ENCODE data around the gene TBC1D2.
"Not testable (repeated sequence)": the region's sequence is repeated elsewhere in the genome, so short reads cannot be mapped to it uniquely, and the experiment has no call there.

The TBC1D2 gene

DNA sequence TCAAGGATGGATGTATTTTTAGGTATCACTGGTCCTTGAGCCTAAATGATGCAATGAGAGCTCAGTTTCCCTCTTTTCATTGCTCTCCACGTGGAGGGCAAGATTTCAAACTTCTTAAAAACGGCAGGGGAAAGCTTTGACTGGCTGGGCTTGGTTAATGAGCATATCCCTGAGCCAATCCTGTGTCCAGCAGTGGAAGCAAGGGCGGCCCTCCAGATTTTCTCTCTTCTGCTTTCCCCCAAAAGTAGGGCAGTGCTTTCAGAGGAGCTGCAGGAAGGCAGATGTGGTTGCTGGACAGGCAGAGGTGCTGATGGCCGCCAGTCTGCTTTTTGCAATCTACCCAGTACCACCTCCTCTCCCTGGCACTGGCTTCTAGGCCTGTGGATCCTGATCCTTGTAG, 30.0 kb upstream of the TBC1D2 start:
- DNase-seq (ENCODE audit: extremely low read depth, low read depth), result no peak
- no peak overlapping the region for H3K4me3 ChIP-seq (replicated peaks; ENCODE audit: low read depth, low read length)
- TF ChIP-seq, protein P1, sequence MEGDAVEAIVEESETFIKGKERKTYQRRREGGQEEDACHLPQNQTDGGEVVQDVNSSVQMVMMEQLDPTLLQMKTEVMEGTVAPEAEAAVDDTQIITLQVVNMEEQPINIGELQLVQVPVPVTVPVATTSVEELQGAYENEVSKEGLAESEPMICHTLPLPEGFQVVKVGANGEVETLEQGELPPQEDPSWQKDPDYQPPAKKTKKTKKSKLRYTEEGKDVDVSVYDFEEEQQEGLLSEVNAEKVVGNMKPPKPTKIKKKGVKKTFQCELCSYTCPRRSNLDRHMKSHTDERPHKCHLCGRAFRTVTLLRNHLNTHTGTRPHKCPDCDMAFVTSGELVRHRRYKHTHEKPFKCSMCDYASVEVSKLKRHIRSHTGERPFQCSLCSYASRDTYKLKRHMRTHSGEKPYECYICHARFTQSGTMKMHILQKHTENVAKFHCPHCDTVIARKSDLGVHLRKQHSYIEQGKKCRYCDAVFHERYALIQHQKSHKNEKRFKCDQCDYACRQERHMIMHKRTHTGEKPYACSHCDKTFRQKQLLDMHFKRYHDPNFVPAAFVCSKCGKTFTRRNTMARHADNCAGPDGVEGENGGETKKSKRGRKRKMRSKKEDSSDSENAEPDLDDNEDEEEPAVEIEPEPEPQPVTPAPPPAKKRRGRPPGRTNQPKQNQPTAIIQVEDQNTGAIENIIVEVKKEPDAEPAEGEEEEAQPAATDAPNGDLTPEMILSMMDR (IDR thresholded peaks at IDR 0.05; ENCODE audit: low read depth, low read length, missing control alignments), result no peak

DNA sequence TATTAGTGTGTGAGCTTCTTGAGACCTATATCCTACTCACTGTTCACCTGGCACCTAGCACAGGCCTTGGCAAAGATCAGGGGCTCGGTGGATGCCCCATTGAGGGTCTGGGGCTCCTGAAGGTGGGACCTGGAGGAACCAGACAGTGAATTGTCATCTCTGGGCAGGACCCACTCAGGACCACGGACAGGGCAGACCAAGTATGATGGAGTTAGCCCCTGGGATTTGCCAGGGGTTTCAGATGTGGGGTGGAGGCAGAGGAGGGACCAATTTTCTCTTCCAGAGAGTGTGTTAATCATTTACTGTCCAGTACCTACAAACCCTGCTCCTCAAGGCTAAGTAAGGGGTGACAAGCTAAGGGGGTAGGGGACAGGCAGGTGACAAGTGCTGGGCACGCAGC, 29.3 kb upstream of the TBC1D2 start:
- DNase-seq (ENCODE audit: extremely low read depth, low read depth), result no peak
- no peak overlapping the region for H3K4me3 ChIP-seq (replicated peaks; ENCODE audit: low read depth, low read length)
- TF ChIP-seq, protein P1 (IDR thresholded peaks at IDR 0.05; ENCODE audit: low read depth, low read length, missing control alignments), result no peak

DNA sequence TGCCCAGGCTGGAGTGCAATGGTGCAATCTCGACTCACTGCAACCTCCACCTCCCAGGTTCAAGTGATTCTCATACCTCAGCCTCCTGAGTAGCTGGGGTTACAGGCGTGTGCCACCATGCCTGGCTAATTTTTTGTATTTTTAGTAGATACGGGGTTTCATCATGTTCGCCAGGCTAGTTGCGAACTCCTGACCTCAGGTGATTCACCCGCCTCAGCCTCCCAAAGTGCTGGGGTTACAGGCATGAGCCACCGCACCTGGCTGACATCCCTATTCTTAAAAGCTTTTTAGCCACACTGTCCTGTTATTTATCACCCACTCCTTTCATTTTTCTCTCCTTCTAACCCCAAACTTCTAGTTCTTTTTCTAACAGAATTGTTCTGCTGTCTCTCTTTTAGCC, 27.7 kb upstream of the TBC1D2 start:
- DNase-seq (ENCODE audit: extremely low read depth, low read depth); H3K4me3 ChIP-seq (replicated peaks; ENCODE audit: low read depth, low read length): not testable (repeated sequence)

DNA sequence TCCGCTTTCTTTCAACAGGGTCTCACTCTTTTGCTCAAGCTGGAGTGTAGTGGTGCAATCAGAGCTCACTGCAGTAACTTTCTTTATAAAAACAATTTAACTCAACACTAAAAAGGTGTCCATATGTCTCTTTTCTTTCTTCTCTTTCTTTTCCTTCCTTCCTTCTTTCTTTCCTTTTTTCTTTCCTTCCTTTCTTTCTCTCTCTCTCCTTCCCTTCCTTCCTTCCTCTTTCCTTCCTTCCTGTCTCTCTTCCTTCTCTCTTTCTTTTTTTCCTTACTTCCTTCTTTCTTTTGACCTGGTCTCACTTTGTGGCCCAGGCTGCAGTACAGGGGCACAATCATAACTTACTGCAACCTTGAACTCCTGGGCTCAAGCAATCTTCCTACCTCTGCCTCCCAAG, 25.8 kb upstream of the TBC1D2 start:
- no peak for DNase-seq (ENCODE audit: extremely low read depth, low read depth)
- no peak overlapping the region for H3K4me3 ChIP-seq (replicated peaks; ENCODE audit: low read depth, low read length)
- TF ChIP-seq, protein P1 (IDR thresholded peaks at IDR 0.05; ENCODE audit: low read depth, low read length, missing control alignments), result no peak

DNA sequence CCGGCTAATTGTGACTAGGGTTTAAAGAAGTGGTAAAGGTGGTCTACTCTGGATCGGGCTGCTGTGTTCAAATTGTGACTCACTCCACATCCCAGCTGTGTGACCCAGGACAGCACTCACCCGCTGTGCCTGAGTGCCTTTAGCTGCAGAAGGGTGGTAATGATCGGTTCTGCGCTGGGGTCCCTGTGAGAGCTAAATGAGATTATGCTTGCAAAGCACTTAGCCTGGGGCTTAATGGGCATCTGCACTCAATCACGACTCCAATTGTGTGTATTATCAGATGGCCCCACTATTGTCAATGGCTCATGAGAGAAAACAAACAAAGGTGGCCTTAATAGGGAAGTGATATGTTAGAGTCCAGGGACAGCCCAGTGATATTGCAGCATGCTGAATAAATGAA, 25.1 kb upstream of the TBC1D2 start:
- DNase-seq (ENCODE audit: extremely low read depth, low read depth), result no peak
- TF ChIP-seq, protein P1 (IDR thresholded peaks at IDR 0.05; ENCODE audit: low read depth, low read length, missing control alignments), result no peak
- no peak overlapping the region for H3K4me3 ChIP-seq (replicated peaks; ENCODE audit: low read depth, low read length)

DNA sequence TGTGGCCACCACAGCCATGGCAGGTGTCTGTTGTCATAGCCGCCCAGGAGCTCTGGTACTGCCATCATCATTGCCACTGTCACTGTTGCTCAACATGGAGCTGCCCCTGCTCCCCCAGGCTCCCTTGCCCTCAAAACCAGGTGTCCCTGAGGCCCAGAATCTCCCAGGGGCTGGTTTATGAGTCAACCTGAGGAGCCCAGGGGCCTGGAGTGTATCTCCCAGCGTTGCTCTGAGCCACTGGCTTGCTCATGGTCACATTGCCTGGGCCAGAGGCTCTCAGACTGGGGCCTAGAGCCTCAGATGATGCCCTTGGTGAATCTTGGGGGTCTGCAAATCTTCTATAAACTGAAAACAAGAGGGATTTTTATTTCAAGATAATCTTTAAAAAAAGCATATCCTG, 24.7 kb upstream of the TBC1D2 start:
- DNase-seq (ENCODE audit: extremely low read depth, low read depth), result no peak
- TF ChIP-seq, protein P1 (IDR thresholded peaks at IDR 0.05; ENCODE audit: low read depth, low read length, missing control alignments), result no peak
- no peak overlapping the region for H3K4me3 ChIP-seq (replicated peaks; ENCODE audit: low read depth, low read length)

DNA sequence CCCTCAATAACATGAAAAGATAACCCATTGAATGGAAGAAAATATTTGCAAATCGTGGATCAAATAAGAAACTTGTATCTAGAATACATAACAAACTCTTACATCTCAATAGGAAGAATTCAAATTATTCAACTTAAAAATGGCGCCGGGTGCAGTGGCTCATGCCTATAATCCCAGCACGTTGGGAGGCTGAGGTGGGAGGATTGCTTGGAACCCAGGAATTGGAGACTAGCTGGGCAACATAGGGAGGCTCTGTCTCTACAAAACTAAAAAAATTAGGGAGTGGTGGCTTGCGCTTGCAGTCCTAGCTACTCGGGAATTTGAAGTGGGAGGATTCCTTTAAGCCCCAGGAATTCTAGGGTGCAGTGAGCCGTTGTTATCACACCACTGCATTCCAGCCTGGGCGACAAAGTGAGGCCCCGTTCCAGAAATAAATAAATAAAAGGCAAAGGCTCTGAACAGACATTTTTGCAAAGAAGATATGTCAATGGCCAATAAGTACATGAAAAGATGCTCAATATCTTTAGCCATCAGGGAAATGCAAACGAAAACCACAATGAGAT, 21.5 kb upstream of the TBC1D2 start:
- no peak overlapping the region for H3K4me3 ChIP-seq (replicated peaks; ENCODE audit: low read depth, low read length)
- TF ChIP-seq, protein P1 (IDR thresholded peaks at IDR 0.05; ENCODE audit: low read depth, low read length, missing control alignments), result no peak
- DNase-seq (ENCODE audit: extremely low read depth, low read depth), result no peak

All from HFF-Myc (cell line).